ENCODE measurements around the gene KCTD13. TPM values are rescaled to one million over a fixed set of nuclear protein-coding genes. Genes with fewer than 3 reads are reported as not detected.

The KCTD13 gene
- total RNA-seq, 3 donors from 2014 or later = 14.3 to 20.5 (median 18.7) TPM

DNA sequence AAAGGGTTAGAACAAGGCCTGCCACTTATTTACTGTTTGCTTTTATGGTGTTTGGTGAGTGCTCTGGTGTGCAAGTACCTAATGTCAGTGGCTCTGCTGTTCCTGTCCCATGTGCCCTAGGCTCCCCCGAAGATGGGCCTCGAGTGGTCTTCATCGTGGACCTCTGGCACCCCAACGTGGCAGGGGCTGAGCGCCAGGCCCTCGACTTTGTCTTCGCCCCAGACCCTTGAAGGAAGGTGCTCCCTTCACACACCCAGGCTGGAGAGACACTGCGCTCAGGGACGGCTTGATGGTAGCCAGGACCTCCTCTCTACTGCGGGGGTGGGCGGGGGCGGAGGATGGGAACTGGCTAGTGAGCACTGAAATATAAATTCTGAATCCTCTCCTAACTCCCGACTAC lies 20.4 kb downstream of the KCTD13 start:
- Histone ChIP-seq H3K4me3 (no peak overlapping the region), H3K27ac (no peak overlapping the region), H3K9me3 (no peaks in the 10 kb centered on the region), H3K27me3 (no peaks in the 10 kb centered on the region), H3K36me3 (no peaks in the 10 kb centered on the region), H3K4me1 (no peaks in the 10 kb centered on the region)
- no peak for DNase-seq (ENCODE audit: low spot score in 2 of 2)
- TF ChIP-seq POLR2A (IDR thresholded peaks at IDR 0.05) (no peak), POLR2AphosphoS5 (IDR thresholded peaks at IDR 0.05) (no peak)
- TF ChIP-seq, protein P1, sequence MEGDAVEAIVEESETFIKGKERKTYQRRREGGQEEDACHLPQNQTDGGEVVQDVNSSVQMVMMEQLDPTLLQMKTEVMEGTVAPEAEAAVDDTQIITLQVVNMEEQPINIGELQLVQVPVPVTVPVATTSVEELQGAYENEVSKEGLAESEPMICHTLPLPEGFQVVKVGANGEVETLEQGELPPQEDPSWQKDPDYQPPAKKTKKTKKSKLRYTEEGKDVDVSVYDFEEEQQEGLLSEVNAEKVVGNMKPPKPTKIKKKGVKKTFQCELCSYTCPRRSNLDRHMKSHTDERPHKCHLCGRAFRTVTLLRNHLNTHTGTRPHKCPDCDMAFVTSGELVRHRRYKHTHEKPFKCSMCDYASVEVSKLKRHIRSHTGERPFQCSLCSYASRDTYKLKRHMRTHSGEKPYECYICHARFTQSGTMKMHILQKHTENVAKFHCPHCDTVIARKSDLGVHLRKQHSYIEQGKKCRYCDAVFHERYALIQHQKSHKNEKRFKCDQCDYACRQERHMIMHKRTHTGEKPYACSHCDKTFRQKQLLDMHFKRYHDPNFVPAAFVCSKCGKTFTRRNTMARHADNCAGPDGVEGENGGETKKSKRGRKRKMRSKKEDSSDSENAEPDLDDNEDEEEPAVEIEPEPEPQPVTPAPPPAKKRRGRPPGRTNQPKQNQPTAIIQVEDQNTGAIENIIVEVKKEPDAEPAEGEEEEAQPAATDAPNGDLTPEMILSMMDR (IDR thresholded peaks at IDR 0.05) = no peak
- intact Hi-C loops (cut with DNase I; ENCODE audit: low total_unique reads) = no loop called here

GRCh38 chr16:29904947-29905346 lies 21.1 kb downstream of the KCTD13 start:
- Histone ChIP-seq H3K27me3 (no peaks in the 10 kb centered on the region), H3K27ac (no peak overlapping the region), H3K4me1 (no peaks in the 10 kb centered on the region), H3K9me3 (no peaks in the 10 kb centered on the region), H3K4me3 (no peak overlapping the region), H3K36me3 (no peaks in the 10 kb centered on the region)
- TF ChIP-seq, protein P1 (IDR thresholded peaks at IDR 0.05) = no peak
- TF ChIP-seq POLR2A (IDR thresholded peaks at IDR 0.05) = no peak
- no peak for TF ChIP-seq POLR2AphosphoS5 (IDR thresholded peaks at IDR 0.05)
- intact Hi-C loops (cut with DNase I; ENCODE audit: low total_unique reads) = no loop called here
- DNase-seq (ENCODE audit: low spot score in 2 of 2) = no peak

DNA sequence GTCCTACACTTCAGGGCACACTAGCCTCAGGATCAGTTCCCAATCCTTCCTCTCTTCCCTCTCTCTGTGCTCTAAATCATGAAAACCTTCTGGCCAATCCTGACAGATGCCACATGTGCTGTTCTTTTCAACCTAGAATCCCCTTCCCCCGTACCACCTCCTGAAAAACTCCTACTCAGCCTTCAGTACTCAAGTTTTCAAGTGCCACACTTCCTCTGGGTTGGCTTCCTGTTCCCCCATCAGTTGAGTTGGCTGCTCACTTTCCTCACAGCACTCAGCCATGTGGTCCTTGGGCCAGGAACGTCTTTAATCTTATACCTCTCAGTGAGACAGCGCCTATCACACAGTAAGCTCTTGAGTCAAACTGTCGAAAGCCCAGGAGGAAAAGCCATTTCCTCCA lies 22.4 kb downstream of the KCTD13 start:
- TF ChIP-seq POLR2A (IDR thresholded peaks at IDR 0.05) = no peak
- TF ChIP-seq, protein P1 (IDR thresholded peaks at IDR 0.05) = no peak
- Histone ChIP-seq H3K4me1 (no peaks in the 10 kb centered on the region), H3K27me3 (no peaks in the 10 kb centered on the region), H3K4me3 (no peak overlapping the region), H3K36me3 (no peaks in the 10 kb centered on the region), H3K27ac (no peak overlapping the region), H3K9me3 (no peaks in the 10 kb centered on the region)
- intact Hi-C loops (cut with DNase I; ENCODE audit: low total_unique reads) = no loop called here
- DNase-seq (ENCODE audit: low spot score in 2 of 2) = no peak

- H3K4me3 ChIP-seq = no peak overlapping the region
- H3K36me3 ChIP-seq = no peaks in the 10 kb centered on the region
- no peaks in the 10 kb centered on the region for H3K9me3 ChIP-seq
- peaks cover 0 to 10% of the 10 kb centered on the region in 2 donors for H3K27me3 ChIP-seq
- H3K27ac ChIP-seq = no peak overlapping the region
- intact Hi-C loops (cut with DNase I; ENCODE audit: low total_unique reads) = no loop called here
- TF ChIP-seq POLR2AphosphoS5 (IDR thresholded peaks at IDR 0.05) (no peak), POLR2A (IDR thresholded peaks at IDR 0.05) (no peak)
- TF ChIP-seq, protein P1 (IDR thresholded peaks at IDR 0.05) = no peak
- H3K4me1 ChIP-seq = no peaks in the 10 kb centered on the region
- DNase-seq (ENCODE audit: low spot score in 2 of 2) = no peak
Measured at GRCh38 chr16:29901607-29901945, 24.4 kb downstream of the KCTD13 start.

- Histone ChIP-seq H3K27me3 (peaks cover 0 to 10% of the 10 kb centered on the region in 2 donors), H3K4me1 (no peaks in the 10 kb centered on the region), H3K36me3 (no peaks in the 10 kb centered on the region), H3K4me3 (peak overlapping the region in 2 of 3 donors; percentile 70 to 73), H3K27ac (no peak overlapping the region), H3K9me3 (no peaks in the 10 kb centered on the region)
- TF ChIP-seq, protein P1 (IDR thresholded peaks at IDR 0.05) = no peak
- TF ChIP-seq POLR2A (IDR thresholded peaks at IDR 0.05) (no peak), POLR2AphosphoS5 (IDR thresholded peaks at IDR 0.05) (no peak)
- DNase-seq (ENCODE audit: low spot score in 2 of 2) = no peak
- intact Hi-C loops (cut with DNase I; ENCODE audit: low total_unique reads) = loop anchor here (1.0 kb wide), 1 partner anchor 24 kb away; no protein-coding TSS in a partner anchor
Measured at GRCh38 chr16:29900888-29901606, 25.0 kb downstream of the KCTD13 start.

All from breast epithelium (tissue), 4 donors.